ENCODE results near the gene SCG3. TPM values are rescaled to one million over a fixed set of nuclear protein-coding genes. Genes with fewer than 3 reads are reported as not detected.
A peak's percentile ranks its signal among the peaks of the same experiment; 100 is the strongest.

The SCG3 gene
- total RNA-seq, 1 experiment from 2014 or later, result 0.37 TPM

- in situ Hi-C loops (cut with HindIII; ENCODE audit: low pct_unique_long_range_greater_than_20kb, low sequenced_read_pairs), result no loop called here
- DNase-seq (ENCODE audit: low read depth, low spot score), result peak; percentile 33
These were observed 8.1 kb upstream of the SCG3 start for GRCh38 chr15:51672913-51673857.

GRCh38 chr15:51675234-51675633, 6.1 kb upstream of the SCG3 start:
- DNase-seq (ENCODE audit: low read depth, low spot score), result no peak
- in situ Hi-C loops (cut with HindIII; ENCODE audit: low pct_unique_long_range_greater_than_20kb, low sequenced_read_pairs), result no loop called here

- no peak for DNase-seq (ENCODE audit: low read depth, low spot score)
- in situ Hi-C loops (cut with HindIII; ENCODE audit: low pct_unique_long_range_greater_than_20kb, low sequenced_read_pairs), result no loop called here
These were observed 4.3 kb upstream of the SCG3 start for GRCh38 chr15:51677021-51677420.

- DNase-seq (ENCODE audit: low read depth, low spot score), result no peak
- in situ Hi-C loops (cut with HindIII; ENCODE audit: low pct_unique_long_range_greater_than_20kb, low sequenced_read_pairs), result no loop called here
These were observed 3.9 kb upstream of the SCG3 start for GRCh38 chr15:51677452-51677851.

GRCh38 chr15:51678096-51678495, 3.2 kb upstream of the SCG3 start:
- in situ Hi-C loops (cut with HindIII; ENCODE audit: low pct_unique_long_range_greater_than_20kb, low sequenced_read_pairs), result no loop called here

GRCh38 chr15:51680321-51680720, 982 bp upstream of the SCG3 start:
- no peak for DNase-seq (ENCODE audit: low read depth, low spot score)
- in situ Hi-C loops (cut with HindIII; ENCODE audit: low pct_unique_long_range_greater_than_20kb, low sequenced_read_pairs), result no loop called here

More at GRCh38 chr15:51678096-51678495, 3.2 kb upstream of the SCG3 start:
- DNase-seq (ENCODE audit: low read depth, low spot score), result no peak

GRCh38 chr15:51687565-51687964, 6.3 kb downstream of the SCG3 start:
- in situ Hi-C loops (cut with HindIII; ENCODE audit: low pct_unique_long_range_greater_than_20kb, low sequenced_read_pairs), result no loop called here
- no peak for DNase-seq (ENCODE audit: low read depth, low spot score)

- in situ Hi-C loops (cut with HindIII; ENCODE audit: low pct_unique_long_range_greater_than_20kb, low sequenced_read_pairs), result no loop called here
- DNase-seq (ENCODE audit: low read depth, low spot score), result peak; percentile 30
These were observed 7.6 kb downstream of the SCG3 start for GRCh38 chr15:51688863-51689262.

GRCh38 chr15:51692154-51692553, 10.9 kb downstream of the SCG3 start:
- in situ Hi-C loops (cut with HindIII; ENCODE audit: low pct_unique_long_range_greater_than_20kb, low sequenced_read_pairs), result no loop called here
- DNase-seq (ENCODE audit: low read depth, low spot score), result no peak

GRCh38 chr15:51696566-51696965, 15.3 kb downstream of the SCG3 start:
- in situ Hi-C loops (cut with HindIII; ENCODE audit: low pct_unique_long_range_greater_than_20kb, low sequenced_read_pairs), result no loop called here
- DNase-seq (ENCODE audit: low read depth, low spot score), result no peak

- no peak for DNase-seq (ENCODE audit: low read depth, low spot score)
- in situ Hi-C loops (cut with HindIII; ENCODE audit: low pct_unique_long_range_greater_than_20kb, low sequenced_read_pairs), result no loop called here
These were observed 15.9 kb downstream of the SCG3 start for GRCh38 chr15:51697163-51697562.

GRCh38 chr15:51699373-51699772, 18.1 kb downstream of the SCG3 start:
- in situ Hi-C loops (cut with HindIII; ENCODE audit: low pct_unique_long_range_greater_than_20kb, low sequenced_read_pairs), result no loop called here

GRCh38 chr15:51702710-51703109, 21.4 kb downstream of the SCG3 start:
- in situ Hi-C loops (cut with HindIII; ENCODE audit: low pct_unique_long_range_greater_than_20kb, low sequenced_read_pairs), result no loop called here
- no peak for DNase-seq (ENCODE audit: low read depth, low spot score)

More at GRCh38 chr15:51699373-51699772, 18.1 kb downstream of the SCG3 start:
- no peak for DNase-seq (ENCODE audit: low read depth, low spot score)

- in situ Hi-C loops (cut with HindIII; ENCODE audit: low pct_unique_long_range_greater_than_20kb, low sequenced_read_pairs), result no loop called here
- no peak for DNase-seq (ENCODE audit: low read depth, low spot score)
These were observed 25.0 kb downstream of the SCG3 start for GRCh38 chr15:51706291-51706690.

- in situ Hi-C loops (cut with HindIII; ENCODE audit: low pct_unique_long_range_greater_than_20kb, low sequenced_read_pairs), result no loop called here
- no peak for DNase-seq (ENCODE audit: low read depth, low spot score)
These were observed 25.8 kb downstream of the SCG3 start for GRCh38 chr15:51706926-51707608.

- DNase-seq (ENCODE audit: low read depth, low spot score), result no peak
- in situ Hi-C loops (cut with HindIII; ENCODE audit: low pct_unique_long_range_greater_than_20kb, low sequenced_read_pairs), result no loop called here
These were observed 26.7 kb downstream of the SCG3 start for GRCh38 chr15:51708013-51708412.

GRCh38 chr15:51709031-51709430, 27.7 kb downstream of the SCG3 start:
- in situ Hi-C loops (cut with HindIII; ENCODE audit: low pct_unique_long_range_greater_than_20kb, low sequenced_read_pairs), result no loop called here

GRCh38 chr15:51714162-51714561, 32.9 kb downstream of the SCG3 start:
- no peak for DNase-seq (ENCODE audit: low read depth, low spot score)
- in situ Hi-C loops (cut with HindIII; ENCODE audit: low pct_unique_long_range_greater_than_20kb, low sequenced_read_pairs), result no loop called here

More at GRCh38 chr15:51709031-51709430, 27.7 kb downstream of the SCG3 start:
- DNase-seq (ENCODE audit: low read depth, low spot score), result no peak

GRCh38 chr15:51714911-51715310, 33.6 kb downstream of the SCG3 start:
- no peak for DNase-seq (ENCODE audit: low read depth, low spot score)
- in situ Hi-C loops (cut with HindIII; ENCODE audit: low pct_unique_long_range_greater_than_20kb, low sequenced_read_pairs), result no loop called here

All from SK-MEL-5 (cell line).